Fibroblast of the aortic adventitia (primary cell): ENCODE measurements around the gene LAMTOR5. TPM values are rescaled to one million over a fixed set of nuclear protein-coding genes. Genes with fewer than 3 reads are reported as not detected.
"Not testable (repeated sequence)": the region's sequence is repeated elsewhere in the genome, so short reads cannot be mapped to it uniquely, and the experiment has no call there.

Experiments used
- DNase-seq: peaks from one replicate; pipeline ENCODE4 v3.0.0-alpha.2; 2010; ENCODE audit warnings: low read depth
- H3K4me3 ChIP-seq: 2 replicates; pipeline ENCODE4 v1.5.1; 2011; ENCODE audit warnings: low read depth, mild to moderate bottlenecking, control low read depth, low read length, moderate library complexity
- CTCF ChIP-seq: IDR thresholded peaks from 2 replicates; pipeline ENCODE4 v1.5.1; 2011; ENCODE audit warnings: mild to moderate bottlenecking, low read length, control low read depth, inconsistent platforms; ENCODE audit not compliant: insufficient read depth
- total RNA-seq: library from RNA; depleted of rRNA; stranded (reverse); fragments of >200 nt; gene quantifications from 2 replicates; pipeline ENCODE4 v1.2.3, GENCODE V29; 2012; ENCODE audit warnings: low replicate concordance

The LAMTOR5 gene
- total RNA-seq, 1 donor: 96.5 TPM

GRCh38 chr1:110420023-110420662 is 12.6 kb upstream of the LAMTOR5 start:
- DNase-seq: no peak
- H3K4me3 ChIP-seq: no peak overlapping the region
- TF ChIP-seq CTCF: no peak

- no peak for DNase-seq
- H3K4me3 ChIP-seq: no peak overlapping the region
- TF ChIP-seq CTCF: no peak
Observed at GRCh38 chr1:110418729-110419128, 11.2 kb upstream of the LAMTOR5 start.

GRCh38 chr1:110413045-110413444 is 5.6 kb upstream of the LAMTOR5 start:
- H3K4me3 ChIP-seq, DNase-seq: not testable (repeated sequence)

- peak; percentile 81 for DNase-seq
- no peak overlapping the region for H3K4me3 ChIP-seq
- peak; percentile 86 for TF ChIP-seq CTCF
Observed at GRCh38 chr1:110412576-110412975, 5.1 kb upstream of the LAMTOR5 start.

GRCh38 chr1:110411173-110411735 is 3.8 kb upstream of the LAMTOR5 start:
- no peak overlapping the region for H3K4me3 ChIP-seq
- TF ChIP-seq CTCF: no peak
- no peak for DNase-seq

- no peak overlapping the region for H3K4me3 ChIP-seq
- no peak for DNase-seq
- no peak for TF ChIP-seq CTCF
Observed at GRCh38 chr1:110409316-110409715, 1.8 kb upstream of the LAMTOR5 start.

- H3K4me3 ChIP-seq: peak overlapping the region; percentile 19
- no peak for TF ChIP-seq CTCF
- DNase-seq: no peak
Observed at GRCh38 chr1:110408488-110408887, 994 bp upstream of the LAMTOR5 start.

- peak overlapping the region; percentile 99 for H3K4me3 ChIP-seq
- DNase-seq: not testable (repeated sequence)
Observed at GRCh38 chr1:110406407-110406806, 1.1 kb downstream of the LAMTOR5 start.
